ENCODE results near the gene LMCD1. TPM values are rescaled to one million over a fixed set of nuclear protein-coding genes. Genes with fewer than 3 reads are reported as not detected.

The LMCD1 gene
- total and polyA plus RNA-seq, 2 of the 4 experiments (the other 2 are of a cell fraction): 50.0 to 53.8 TPM

GRCh38 chr3:8550611-8551010, 49.0 kb downstream of the LMCD1 start:
- H3K4me1 ChIP-seq (ENCODE audit: control insufficient read depth, insufficient read depth, low read length): peaks cover 7% of the 10 kb centered on the region
- ChIA-PET POLR2A (ENCODE audit: unreplicated experiment) (no interaction called here), CTCF (no interaction called here)
- H3K23ac ChIP-seq (ENCODE audit: low read depth, low read length): no peak overlapping the region
- BruUV-seq (replicated peaks): no TSS peak
- no peak overlapping the region for H3K4me3 ChIP-seq (ENCODE audit: insufficient read depth, low read depth, low read length)
- intact Hi-C loops (cut with micrococcal nuclease): no loop called here
- H3K4ac ChIP-seq (ENCODE audit: low read depth, low read length): no peak overlapping the region
- no peak overlapping the region for H4K91ac ChIP-seq (ENCODE audit: insufficient read depth, low read depth, low read length)
- no peak overlapping the region for H3K4me2 ChIP-seq (ENCODE audit: low read depth, low read length)
- no peak overlapping the region for H3K27ac ChIP-seq (ENCODE audit: insufficient read depth, low read length)
- no peak overlapping the region for H2BK5ac ChIP-seq (ENCODE audit: low read depth, low read length, poor library complexity, severe bottlenecking)
- H3K56ac ChIP-seq (ENCODE audit: extremely low read depth, insufficient read depth, low read length): no peak overlapping the region
- peaks cover 4% of the 10 kb centered on the region; the same call in 1 of the 2 replicates for H3K9me1 ChIP-seq (ENCODE audit: insufficient read depth, low read length)
- H3K79me1 ChIP-seq (ENCODE audit: low read depth in 1 of 2, low read length in 2 of 2): no peaks in the 10 kb centered on the region
- no peak overlapping the region for H2AFZ ChIP-seq (replicated peaks; ENCODE audit: low read length, poor library complexity)
- no peaks in the 10 kb centered on the region for H3K27me3 ChIP-seq (ENCODE audit: control insufficient read depth, insufficient read depth, low read length)
- no peak overlapping the region for H2AK5ac ChIP-seq (ENCODE audit: low read depth, low read length)
- H2BK20ac ChIP-seq (ENCODE audit: low read depth, low read length): no peak overlapping the region
- WGBS, 2 experiments (ENCODE audit: extremely low coverage in 2 of 2, insufficient read length in 1 of 2): 80% methylated on average over 3 of the region's 6 CpGs; no CpG with 5 or more reads in 1 of the 2 experiments
- H2BK120ac ChIP-seq (ENCODE audit: low read depth, low read length): no peak overlapping the region; the same call in 1 of the 2 replicates
- H3K36me3 ChIP-seq (ENCODE audit: control insufficient read depth, insufficient read depth, low read length): peaks cover 28% of the 10 kb centered on the region
- no peaks in the 10 kb centered on the region for H4K20me1 ChIP-seq (ENCODE audit: insufficient read depth, low read length)
- in situ Hi-C loops (cut with MboI; ENCODE audit: low sequenced_read_pairs): no loop called here
- no peak overlapping the region for H3K14ac ChIP-seq (replicated peaks; ENCODE audit: low read depth, low read length)
- ATAC-seq (ENCODE audit: low read depth) (no peak), DNase-seq (no peak)
- H4K8ac ChIP-seq (ENCODE audit: low read depth in 2 of 2, low read length in 2 of 2): no peak overlapping the region; a peak in 1 of 4 replicates
- no peak overlapping the region for H3K9ac ChIP-seq (ENCODE audit: low read depth, low read length)
- H2AK9ac ChIP-seq (replicated peaks; ENCODE audit: low read depth, low read length, poor library complexity): no peak overlapping the region
- no peak for TF ChIP-seq MXI1 (IDR thresholded peaks at IDR 0.05; ENCODE audit: borderline replicate concordance, low read depth, low read length)
- no peaks in the 10 kb centered on the region for H3K9me3 ChIP-seq (ENCODE audit: control insufficient read depth, insufficient read depth, low read length)
- no peak overlapping the region for H3K18ac ChIP-seq (ENCODE audit: low read depth, low read length)
- dilution Hi-C loops (cut with HindIII; ENCODE audit: low sequenced_read_pairs, unreplicated experiment): no loop called here
- H4K5ac ChIP-seq (ENCODE audit: low read depth, low read length): no peak overlapping the region
- H2BK15ac ChIP-seq (ENCODE audit: low read depth, low read length): 0 out of 3 replicates have a peak overlapping the region, but pooled peaks have one; percentile 30

All from IMR-90 (cell line).